Prostate gland (tissue), 2 donors: ENCODE measurements around the gene TOMM70. TPM values are rescaled to one million over a fixed set of nuclear protein-coding genes. Genes with fewer than 3 reads are reported as not detected.

Experiments
- DNase-seq: peaks from one replicate; pipeline ENCODE4 v3.0.0-alpha.2; 2019; ENCODE audit warnings: low spot score
- H3K27ac ChIP-seq, 2 donors: fragments of 200-600 bp; sonication (generic); 2 replicates each; pipeline ENCODE4 v1.5.1; 2017 to 2019
- H3K27me3 ChIP-seq: fragments of 200-600 bp; sonication (generic); replicated peaks from 2 replicates; pipeline ENCODE4 v1.5.1; 2019; ENCODE audit not compliant: insufficient read depth
- H3K36me3 ChIP-seq, 2 donors: fragments of 200-600 bp; sonication (generic); 1 replicate in 1 of 2; 2 replicates in 1 of 2; pipeline versions ENCODE4 v1.5.1 to v1.8.1; 2017 to 2019
- H3K4me1 ChIP-seq: fragments of 200-600 bp; sonication (generic); replicated peaks from 2 replicates; pipeline ENCODE4 v1.5.1; 2019
- H3K4me3 ChIP-seq, 2 donors: fragments of 200-600 bp; sonication (generic); 2 replicates each; pipeline ENCODE4 v1.5.1; 2017 to 2019
- H3K9me3 ChIP-seq: fragments of 200-600 bp; sonication (generic); 2 replicates; pipeline ENCODE4 v1.5.1; 2017
- CTCF ChIP-seq, 4 experiments: fragments of 200-600 bp in 2 of 4; fragments of 450-650 bp in 2 of 4; sonication (generic) in 2 of 4; IDR thresholded peaks; 1 replicate in 3 of 4; 2 replicates in 1 of 4; pipeline ENCODE4 v1.5.1; 2016 to 2019; ENCODE audit warnings: antibody characterized with exemption in 4 of 4, mild to moderate bottlenecking in 2 of 4, moderate library complexity in 2 of 4
- POLR2A ChIP-seq: fragments of 450-650 bp; IDR thresholded peaks from one replicate; pipeline ENCODE4 v1.6.1; 2016; ENCODE audit warnings: antibody characterized with exemption, mild to moderate bottlenecking
- POLR2AphosphoS5 ChIP-seq: sonication (generic); formaldehyde crosslinking; IDR thresholded peaks from one replicate; pipeline ENCODE4 v1.6.1; 2017; ENCODE audit warnings: antibody characterized with exemption
- WGBS: methylation state at CpG from one replicate; pipeline ENCODE4 v1.1.5; 2018; 5-methylcytosine and 5-hydroxymethylcytosine counted together
- intact Hi-C: fragments of 100-400 bp; cut with DNase I; formaldehyde crosslinking; loops from one replicate; pipeline ENCODE4 v1.14.2; 2022
- total RNA-seq, 2 donors: library from RNA; depleted of rRNA; stranded (reverse); fragments of >200 nt; gene quantifications; one replicate each; pipeline ENCODE4 v1.1.0, GENCODE V29; 2016

Gene TOMM70
- total RNA-seq, 2 donors from 2014 or later: 34.0 to 36.1 TPM

- Histone ChIP-seq H3K36me3 (no peaks in the 10 kb centered on the region), H3K27ac (peak within 1 kb of the TSS; percentile 79 to 82)
- 1% methylated on average over 38 of the region's 77 CpGs for WGBS
Measured at GRCh38 chr3:100334488-100335351, 66.2 kb downstream of the TOMM70 start, which contains the start of gene NIT2. NIT2 (plus strand) TSS chr3:100334757; CDS start chr3:100334792, 35 bp downstream.

GRCh38 chr3:100333970-100334487 is 66.9 kb downstream of the TOMM70 start:
- H3K9me3 ChIP-seq: no peaks in the 10 kb centered on the region
- no peak for DNase-seq
- intact Hi-C loops: loop anchor here (10.0 kb wide), 1 partner anchor 71 kb away; the partner anchor contains the start of genes LNP1 and TOMM70
- H3K4me3 ChIP-seq: peak overlapping the region; percentile 61 to 77
- no peaks in the 10 kb centered on the region for H3K36me3 ChIP-seq
- peak overlapping the region; percentile 79 to 82 for H3K27ac ChIP-seq
- H3K27me3 ChIP-seq: no peaks in the 10 kb centered on the region
- 39% methylated on average over 14 of the region's 14 CpGs for WGBS
- H3K4me1 ChIP-seq: no peaks in the 10 kb centered on the region
- no peak for TF ChIP-seq POLR2AphosphoS5
- no peak for TF ChIP-seq POLR2A
- TF ChIP-seq CTCF (IDR thresholded peaks at IDR 0.05): no peak

More at GRCh38 chr3:100334488-100335351, 66.2 kb downstream of the TOMM70 start, which contains the start of gene NIT2:
- no peaks in the 10 kb centered on the region for H3K27me3 ChIP-seq
- peak; percentile 77 for DNase-seq
- H3K9me3 ChIP-seq: no peaks in the 10 kb centered on the region
- H3K4me1 ChIP-seq: no peaks in the 10 kb centered on the region
- intact Hi-C loops: loop anchor here (10.0 kb wide), 1 partner anchor 70 kb away; the partner anchor contains the start of genes LNP1 and TOMM70
- TF ChIP-seq POLR2AphosphoS5: peak; percentile 13
- TF ChIP-seq POLR2A: peak; percentile 58
- peak in 1 of 4 experiments; percentile 24 for TF ChIP-seq CTCF (IDR thresholded peaks at IDR 0.05)
- peak within 1 kb of the TSS; percentile 61 to 77 for H3K4me3 ChIP-seq

GRCh38 chr3:100333051-100333450 is 67.8 kb downstream of the TOMM70 start:
- no peak for DNase-seq
- Histone ChIP-seq H3K36me3 (no peaks in the 10 kb centered on the region), H3K27ac (no peak overlapping the region), H3K27me3 (no peaks in the 10 kb centered on the region), H3K9me3 (no peaks in the 10 kb centered on the region), H3K4me3 (no peak overlapping the region), H3K4me1 (no peaks in the 10 kb centered on the region)
- intact Hi-C loops: loop anchor here (10.0 kb wide), 1 partner anchor 72 kb away; the partner anchor contains the start of genes LNP1 and TOMM70
- TF ChIP-seq POLR2AphosphoS5 (no peak), CTCF (IDR thresholded peaks at IDR 0.05) (no peak), POLR2A (no peak)

- 94% methylated on average over 4 of the region's 4 CpGs for WGBS
- no peaks in the 10 kb centered on the region for H3K9me3 ChIP-seq
- H3K4me1 ChIP-seq: no peaks in the 10 kb centered on the region
- TF ChIP-seq POLR2AphosphoS5 (no peak), CTCF (IDR thresholded peaks at IDR 0.05) (no peak), POLR2A (no peak)
- no peak overlapping the region for H3K4me3 ChIP-seq
- H3K27me3 ChIP-seq: no peaks in the 10 kb centered on the region
- no peak overlapping the region for H3K27ac ChIP-seq
- DNase-seq: no peak
- H3K36me3 ChIP-seq: no peaks in the 10 kb centered on the region
- intact Hi-C loops: loop anchor here (10.0 kb wide), 1 partner anchor 73 kb away; the partner anchor contains the start of genes LNP1 and TOMM70
Measured at GRCh38 chr3:100331660-100332059, 69.2 kb downstream of the TOMM70 start.
